ENCODE data around the gene LGALS7B.
"Not testable (repeated sequence)": the region's sequence is repeated elsewhere in the genome, so short reads cannot be mapped to it uniquely, and the experiment has no call there.

LGALS7B gene

DNA sequence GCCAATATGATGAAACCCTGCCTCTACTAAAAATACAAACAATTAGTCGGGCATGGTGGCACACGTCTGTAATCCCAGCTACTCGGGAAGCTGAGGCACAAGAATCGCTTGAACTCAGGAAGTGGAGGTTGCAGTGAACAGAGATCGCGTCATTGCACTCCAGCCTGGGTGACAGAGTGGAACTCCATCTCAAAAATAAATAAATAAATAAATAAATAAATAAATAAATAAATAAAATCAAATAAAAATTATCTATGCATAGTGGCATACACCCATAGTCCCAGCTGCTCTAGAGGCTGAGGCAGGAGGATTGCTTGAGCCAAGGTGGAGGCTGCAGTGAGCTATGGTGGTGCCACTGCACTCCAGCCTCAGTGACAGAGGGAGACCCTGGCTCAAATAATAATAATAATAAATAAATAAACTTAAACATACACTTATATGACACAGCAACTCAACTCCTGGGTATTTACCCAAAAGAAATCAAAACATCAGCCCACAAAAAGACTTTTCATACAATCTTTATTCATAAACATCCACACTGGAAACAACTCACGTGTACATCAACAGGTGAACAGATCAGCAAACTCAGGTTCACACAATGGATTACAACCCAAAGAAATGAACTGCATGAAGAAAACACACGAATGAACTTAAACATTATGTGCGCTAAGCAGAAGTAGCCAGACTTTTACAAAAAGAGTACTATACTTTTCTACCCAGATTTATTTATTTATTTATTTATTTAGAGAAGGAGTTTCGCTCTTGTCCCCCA lies 22.5 kb upstream of the LGALS7B start:
- H3K4me3 ChIP-seq (replicated peaks; ENCODE audit: low read depth, low read length) = no peak overlapping the region
- H3K27me3 ChIP-seq (replicated peaks; ENCODE audit: control insufficient read depth, insufficient read depth, low read length) = no peaks in the 10 kb centered on the region
- H3K36me3 ChIP-seq (ENCODE audit: control insufficient read depth, insufficient read depth, low read length) = no peaks in the 10 kb centered on the region
- TF ChIP-seq, protein P1, sequence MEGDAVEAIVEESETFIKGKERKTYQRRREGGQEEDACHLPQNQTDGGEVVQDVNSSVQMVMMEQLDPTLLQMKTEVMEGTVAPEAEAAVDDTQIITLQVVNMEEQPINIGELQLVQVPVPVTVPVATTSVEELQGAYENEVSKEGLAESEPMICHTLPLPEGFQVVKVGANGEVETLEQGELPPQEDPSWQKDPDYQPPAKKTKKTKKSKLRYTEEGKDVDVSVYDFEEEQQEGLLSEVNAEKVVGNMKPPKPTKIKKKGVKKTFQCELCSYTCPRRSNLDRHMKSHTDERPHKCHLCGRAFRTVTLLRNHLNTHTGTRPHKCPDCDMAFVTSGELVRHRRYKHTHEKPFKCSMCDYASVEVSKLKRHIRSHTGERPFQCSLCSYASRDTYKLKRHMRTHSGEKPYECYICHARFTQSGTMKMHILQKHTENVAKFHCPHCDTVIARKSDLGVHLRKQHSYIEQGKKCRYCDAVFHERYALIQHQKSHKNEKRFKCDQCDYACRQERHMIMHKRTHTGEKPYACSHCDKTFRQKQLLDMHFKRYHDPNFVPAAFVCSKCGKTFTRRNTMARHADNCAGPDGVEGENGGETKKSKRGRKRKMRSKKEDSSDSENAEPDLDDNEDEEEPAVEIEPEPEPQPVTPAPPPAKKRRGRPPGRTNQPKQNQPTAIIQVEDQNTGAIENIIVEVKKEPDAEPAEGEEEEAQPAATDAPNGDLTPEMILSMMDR (IDR thresholded peaks at IDR 0.05; ENCODE audit: insufficient read depth, low read length, poor library complexity, severe bottlenecking) = no peak
- DNase-seq (ENCODE audit: extremely low read depth, insufficient read length) = no peak

DNA sequence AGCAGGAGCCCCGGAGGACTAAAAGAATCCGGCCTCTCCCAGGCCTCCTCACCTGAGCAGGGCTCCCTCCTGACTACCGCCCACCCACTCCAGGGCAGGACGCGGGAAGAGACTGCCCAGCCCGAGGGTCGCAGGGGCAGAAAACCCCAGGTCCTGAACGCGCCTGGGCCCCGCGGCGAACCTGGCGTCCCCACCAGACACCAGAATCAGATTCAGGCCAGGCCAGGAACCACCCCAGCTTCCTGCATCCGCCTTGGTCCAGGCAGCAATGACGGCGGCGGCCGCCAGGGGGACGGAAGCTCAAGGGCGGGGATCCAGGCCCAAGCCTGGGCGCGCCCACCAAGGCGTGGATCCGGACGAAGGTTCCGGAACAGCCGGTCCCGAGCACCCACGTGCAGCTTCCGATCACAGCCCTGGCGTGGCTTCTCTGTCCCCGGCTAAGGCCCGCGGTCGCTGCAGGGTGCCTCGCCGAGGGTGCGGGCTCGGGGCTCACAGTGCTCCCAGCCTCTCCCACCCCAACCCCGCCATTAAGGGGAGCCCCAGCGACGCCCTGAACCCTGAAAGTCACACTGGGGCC lies 19.3 kb upstream of the LGALS7B start:
- Histone ChIP-seq H3K27me3 (replicated peaks; ENCODE audit: control insufficient read depth, insufficient read depth, low read length) (no peaks in the 10 kb centered on the region), H3K4me3 (replicated peaks; ENCODE audit: low read depth, low read length) (peak overlapping the region; percentile 39), H3K36me3 (ENCODE audit: control insufficient read depth, insufficient read depth, low read length) (no peaks in the 10 kb centered on the region)
- TF ChIP-seq, protein P1 (IDR thresholded peaks at IDR 0.05; ENCODE audit: insufficient read depth, low read length, poor library complexity, severe bottlenecking) = peak; percentile 83
- peak; percentile 88 for DNase-seq (ENCODE audit: extremely low read depth, insufficient read length)

DNA sequence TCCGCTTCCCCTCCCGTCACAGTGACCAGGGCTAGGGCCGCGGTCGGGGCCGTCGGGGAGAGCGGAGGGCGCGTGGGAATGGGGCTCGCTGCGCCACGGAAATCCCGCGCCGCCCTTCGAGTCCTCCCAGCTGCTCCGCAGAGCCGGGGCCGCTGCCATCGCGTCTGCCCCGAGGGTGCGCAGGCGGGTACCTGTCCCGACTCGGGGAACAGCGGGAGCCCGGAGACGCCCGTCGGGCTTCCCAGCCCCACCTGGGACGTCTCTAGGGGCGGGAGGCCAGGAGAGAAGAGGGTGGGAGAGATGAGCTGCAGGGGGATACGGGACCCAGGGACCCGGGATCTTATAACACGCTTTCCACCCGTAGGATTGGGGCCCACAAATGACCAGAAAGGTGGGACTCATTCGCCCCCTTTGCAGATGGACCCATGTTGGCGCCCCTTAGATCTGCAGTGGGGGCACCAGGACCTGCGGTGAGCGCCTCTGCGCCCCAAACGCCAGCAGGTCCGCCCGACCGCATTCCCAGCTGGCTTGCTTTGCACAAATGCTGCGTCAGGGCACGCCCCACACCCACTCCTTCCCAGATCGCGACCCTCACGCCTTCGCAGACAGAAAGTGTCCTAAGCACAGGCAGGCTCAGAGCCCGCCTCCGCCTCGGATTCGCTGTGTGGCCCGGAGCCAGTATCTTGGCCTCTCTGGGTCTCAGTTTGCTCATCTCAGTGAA lies 18.6 kb upstream of the LGALS7B start:
- not testable (repeated sequence) for H3K36me3 ChIP-seq (ENCODE audit: control insufficient read depth, insufficient read depth, low read length); DNase-seq (ENCODE audit: extremely low read depth, insufficient read length); H3K4me3 ChIP-seq (replicated peaks; ENCODE audit: low read depth, low read length); H3K27me3 ChIP-seq (replicated peaks; ENCODE audit: control insufficient read depth, insufficient read depth, low read length)

DNA sequence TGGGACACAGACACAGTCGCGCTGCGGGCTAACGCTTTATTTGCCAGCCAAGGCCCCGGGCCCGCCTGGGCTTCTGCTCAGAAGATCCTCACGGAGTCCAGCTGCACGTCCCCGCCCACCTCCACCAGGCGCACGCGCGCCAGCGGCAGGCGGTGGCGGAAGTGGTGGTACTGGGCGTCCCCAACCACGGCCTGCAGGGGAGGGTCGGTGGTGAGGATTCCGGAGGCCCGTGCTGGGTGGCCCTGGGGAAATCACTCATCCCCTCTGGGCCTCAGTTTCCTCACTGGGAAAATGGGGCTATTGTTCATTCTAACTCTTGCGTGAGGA lies 18.1 kb upstream of the LGALS7B start:
- not testable (repeated sequence) for H3K36me3 ChIP-seq (ENCODE audit: control insufficient read depth, insufficient read depth, low read length); DNase-seq (ENCODE audit: extremely low read depth, insufficient read length)

DNA sequence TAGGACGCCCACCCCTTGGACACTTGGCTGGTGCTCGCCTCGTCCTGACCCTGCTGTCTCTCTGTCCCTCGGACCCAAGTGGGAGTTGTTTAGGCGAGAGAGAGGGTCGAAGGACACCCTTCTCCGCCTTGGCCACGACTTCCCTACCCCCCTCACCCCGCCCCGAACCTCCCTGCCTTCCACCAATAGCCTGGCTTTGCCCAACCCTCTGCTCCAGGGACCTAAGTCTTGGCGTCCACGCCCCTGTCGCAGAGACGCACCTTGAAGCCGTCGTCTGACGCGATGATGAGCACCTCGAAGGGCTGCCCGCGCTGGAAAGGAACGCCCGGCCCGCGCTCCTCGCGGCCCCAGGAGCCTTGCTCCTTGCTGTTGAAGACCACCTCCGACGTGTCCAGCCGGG lies 17.4 kb upstream of the LGALS7B start:
- H3K4me3 ChIP-seq (replicated peaks; ENCODE audit: low read depth, low read length); DNase-seq (ENCODE audit: extremely low read depth, insufficient read length); H3K27me3 ChIP-seq (replicated peaks; ENCODE audit: control insufficient read depth, insufficient read depth, low read length); H3K36me3 ChIP-seq (ENCODE audit: control insufficient read depth, insufficient read depth, low read length): not testable (repeated sequence)

More for the DNA sequence above, 18.1 kb upstream of the LGALS7B start:
- not testable (repeated sequence) for H3K4me3 ChIP-seq (replicated peaks; ENCODE audit: low read depth, low read length); H3K27me3 ChIP-seq (replicated peaks; ENCODE audit: control insufficient read depth, insufficient read depth, low read length)

DNA sequence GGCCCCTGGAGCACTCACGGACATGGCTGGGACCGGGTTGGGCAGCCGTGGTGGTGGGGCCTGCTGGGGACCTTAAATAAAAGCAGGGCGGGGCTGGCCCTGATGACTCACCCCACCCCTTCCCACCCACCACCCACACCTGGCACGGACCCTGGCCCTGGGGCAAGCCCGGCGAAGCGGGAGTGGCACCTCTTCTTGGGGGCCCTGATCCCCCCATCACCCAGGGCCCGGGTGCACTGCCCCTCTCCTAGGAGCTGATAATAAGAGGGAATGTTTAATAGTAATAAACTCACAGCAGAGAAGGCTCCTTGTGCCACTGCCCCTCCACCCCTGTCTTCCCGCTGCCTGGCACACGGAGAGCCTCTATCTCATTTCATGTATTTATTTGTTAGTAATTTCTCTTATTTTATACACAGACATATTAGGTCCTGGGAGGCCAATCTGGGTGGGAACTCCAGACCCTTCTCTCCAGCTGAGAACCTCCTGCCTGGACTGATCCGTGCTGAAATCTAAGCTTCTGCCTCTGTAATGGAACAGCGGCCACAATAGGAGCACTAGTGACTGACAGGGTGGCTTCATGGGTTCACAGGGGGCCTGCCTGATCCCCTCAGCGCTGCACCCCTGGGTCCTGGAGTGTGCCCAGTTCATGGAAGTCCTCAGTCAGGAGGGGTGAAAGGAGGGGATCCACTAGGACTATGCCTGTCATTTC lies 15.4 kb upstream of the LGALS7B start, which contains the start of gene LGALS7:
LGALS7 (minus strand) TSS at position 49 of the 709 bp plus-strand sequence; CDS start at position 24, 25 bp downstream.
- H3K4me3 ChIP-seq (replicated peaks; ENCODE audit: low read depth, low read length) = no peak within 1 kb of the TSS
- DNase-seq (ENCODE audit: extremely low read depth, insufficient read length) = no peak
- no peaks in the 10 kb centered on the region for H3K36me3 ChIP-seq (ENCODE audit: control insufficient read depth, insufficient read depth, low read length)
- no peaks in the 10 kb centered on the region for H3K27me3 ChIP-seq (replicated peaks; ENCODE audit: control insufficient read depth, insufficient read depth, low read length)
- TF ChIP-seq, protein P1 (IDR thresholded peaks at IDR 0.05; ENCODE audit: insufficient read depth, low read length, poor library complexity, severe bottlenecking) = no peak
